ENCODE data around the gene ROBO2.

Gene ROBO2

GRCh38 chr3:77500721-77501120, 460.8 kb downstream of the ROBO2 start:
- DNase-seq (ENCODE audit: low read depth), result no peak

- no peak for DNase-seq (ENCODE audit: low read depth)
Measured at GRCh38 chr3:77506384-77506783, 466.5 kb downstream of the ROBO2 start.

- no peak for DNase-seq (ENCODE audit: low read depth)
Measured at GRCh38 chr3:77513542-77513941, 473.6 kb downstream of the ROBO2 start.

- no peak for DNase-seq (ENCODE audit: low read depth)
Measured at GRCh38 chr3:77514766-77515165, 474.9 kb downstream of the ROBO2 start.

GRCh38 chr3:77524463-77524862, 484.6 kb downstream of the ROBO2 start:
- no peak for DNase-seq (ENCODE audit: low read depth)

- no peak for DNase-seq (ENCODE audit: low read depth)
Measured at GRCh38 chr3:77524946-77525682, 485.2 kb downstream of the ROBO2 start.

GRCh38 chr3:77526573-77527113, 486.7 kb downstream of the ROBO2 start:
- no peak for DNase-seq (ENCODE audit: low read depth)

GRCh38 chr3:77529522-77529921, 489.6 kb downstream of the ROBO2 start:
- DNase-seq (ENCODE audit: low read depth), result no peak

- no peak for DNase-seq (ENCODE audit: low read depth)
Measured at GRCh38 chr3:77530870-77531269, 491.0 kb downstream of the ROBO2 start.

GRCh38 chr3:77535116-77535515, 495.2 kb downstream of the ROBO2 start:
- no peak for DNase-seq (ENCODE audit: low read depth)

GRCh38 chr3:77536038-77536775, 496.3 kb downstream of the ROBO2 start:
- DNase-seq (ENCODE audit: low read depth), result no peak

- no peak for DNase-seq (ENCODE audit: low read depth)
Measured at GRCh38 chr3:77539014-77539413, 499.1 kb downstream of the ROBO2 start.

- no peak for DNase-seq (ENCODE audit: low read depth)
Measured at GRCh38 chr3:77539677-77540076, 499.8 kb downstream of the ROBO2 start.

GRCh38 chr3:77541203-77541922, 501.5 kb downstream of the ROBO2 start:
- no peak for DNase-seq (ENCODE audit: low read depth)

GRCh38 chr3:77546246-77546645, 506.3 kb downstream of the ROBO2 start:
- DNase-seq (ENCODE audit: low read depth), result no peak

GRCh38 chr3:77549034-77549433, 509.1 kb downstream of the ROBO2 start:
- no peak for DNase-seq (ENCODE audit: low read depth)

GRCh38 chr3:77553240-77553639, 513.3 kb downstream of the ROBO2 start:
- DNase-seq (ENCODE audit: low read depth), result no peak

- DNase-seq (ENCODE audit: low read depth), result no peak
Measured at GRCh38 chr3:77562089-77562488, 522.2 kb downstream of the ROBO2 start.

- DNase-seq (ENCODE audit: low read depth), result no peak
Measured at GRCh38 chr3:77563012-77563411, 523.1 kb downstream of the ROBO2 start.

GRCh38 chr3:77566055-77566454, 526.2 kb downstream of the ROBO2 start:
- no peak for DNase-seq (ENCODE audit: low read depth)

- no peak for DNase-seq (ENCODE audit: low read depth)
Measured at GRCh38 chr3:77571971-77572715, 532.2 kb downstream of the ROBO2 start.

GRCh38 chr3:77577264-77577663, 537.4 kb downstream of the ROBO2 start:
- no peak for DNase-seq (ENCODE audit: low read depth)
